HL-60/S4 treated with retinoic acid at 250 ng/mL for 4 days and 3 days (cell line): ENCODE data around the gene RCVRN.

Experiments used
- in situ Hi-C: fragments of 300-500 bp; cut with MboI; formaldehyde crosslinking; loops from 2 replicates; pipeline ENCODE4 v1.7.0; 2022; ENCODE audit warnings: low sequenced_read_pairs

The RCVRN gene

DNA sequence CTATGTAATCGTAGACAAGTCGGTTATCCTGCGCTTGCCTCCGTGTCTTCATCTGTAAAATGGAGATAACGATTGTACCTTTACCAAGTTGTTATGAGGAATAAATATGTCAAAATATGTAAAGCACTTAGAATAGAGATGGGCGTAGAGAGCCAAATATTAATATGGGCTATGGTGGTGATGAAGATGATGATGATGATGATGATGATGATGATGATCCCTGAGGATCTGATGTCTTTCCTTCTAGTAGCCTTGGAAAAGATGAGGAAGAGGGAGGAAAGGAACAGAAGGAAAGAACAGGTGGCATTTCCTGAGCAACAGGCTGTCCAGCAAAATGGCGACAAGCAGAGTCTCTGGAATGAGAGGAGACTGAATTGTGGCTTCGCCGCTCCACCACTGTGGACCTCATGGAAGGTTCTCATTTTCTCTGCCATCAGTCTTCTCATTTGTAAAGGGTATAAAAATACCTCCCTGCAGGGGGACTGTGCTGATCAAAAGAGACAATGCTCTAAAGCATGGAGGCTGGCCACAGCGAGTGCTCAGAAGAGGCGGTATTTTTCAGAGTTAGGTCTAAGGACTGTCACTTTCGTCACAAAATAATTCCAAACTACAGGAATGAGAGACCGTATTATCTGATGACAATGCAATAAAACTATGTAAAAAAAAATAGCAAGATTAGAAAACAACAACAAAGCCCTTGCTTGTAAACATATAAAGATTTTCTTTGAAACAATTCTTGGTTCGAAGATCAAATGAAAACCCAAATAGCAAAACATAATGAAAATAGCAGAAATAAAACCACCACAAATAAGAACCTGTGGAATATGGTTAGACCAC is 17.2 kb upstream of the RCVRN start:
- in situ Hi-C loops, result loop anchor here (25.0 kb wide), 1 partner anchor 690 kb away; no protein-coding TSS in a partner anchor

DNA sequence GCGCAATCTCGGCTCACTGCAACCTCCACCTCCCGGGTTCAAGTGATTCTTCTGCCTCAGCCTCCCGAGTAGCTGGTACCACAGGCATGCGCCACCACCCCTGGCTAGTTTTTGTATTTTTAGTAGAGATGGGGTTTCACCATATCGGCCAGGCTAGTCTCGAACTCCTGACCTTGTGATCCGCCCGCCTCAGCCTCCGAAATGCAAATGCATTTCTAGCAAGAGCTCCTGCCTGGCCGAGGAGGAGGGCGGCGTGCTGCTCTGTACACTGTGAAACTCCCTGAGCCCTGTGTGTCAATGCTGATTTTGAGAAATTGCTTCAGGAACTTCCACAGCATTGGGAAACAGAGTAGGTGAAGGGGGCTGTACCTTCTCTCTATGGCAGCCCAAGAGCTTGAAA is 16.1 kb upstream of the RCVRN start:
- in situ Hi-C loops, result loop anchor here (25.0 kb wide), 1 partner anchor 691 kb away; no protein-coding TSS in a partner anchor

DNA sequence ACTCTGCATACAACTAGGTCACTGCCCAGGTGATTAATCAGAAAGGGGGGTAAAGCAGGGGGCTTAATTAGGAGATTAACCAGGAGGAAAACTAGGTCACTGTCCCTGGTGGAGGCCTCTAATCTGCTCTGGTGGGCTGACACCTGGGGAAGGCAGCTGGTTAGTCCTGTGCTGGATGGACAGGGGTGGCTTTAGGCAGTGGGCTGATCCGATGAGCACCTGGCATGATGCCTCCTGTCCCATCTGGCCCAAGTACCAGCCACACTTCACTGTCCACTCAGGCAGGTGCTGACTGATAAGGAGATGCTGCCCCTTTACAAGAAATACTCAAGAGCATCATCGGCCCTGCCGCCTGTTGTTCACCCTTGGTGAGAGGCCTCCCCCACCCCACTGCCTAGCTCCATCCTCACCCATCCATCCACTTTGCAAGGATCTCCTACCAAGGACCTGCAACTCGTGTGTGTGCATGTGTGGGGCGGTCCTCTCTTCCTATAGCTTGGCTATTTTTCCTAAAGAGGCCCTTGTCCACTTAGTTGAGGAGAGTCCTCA is 13.8 kb upstream of the RCVRN start:
- in situ Hi-C loops, result loop anchor here (25.0 kb wide), 1 partner anchor 693 kb away; no protein-coding TSS in a partner anchor

DNA sequence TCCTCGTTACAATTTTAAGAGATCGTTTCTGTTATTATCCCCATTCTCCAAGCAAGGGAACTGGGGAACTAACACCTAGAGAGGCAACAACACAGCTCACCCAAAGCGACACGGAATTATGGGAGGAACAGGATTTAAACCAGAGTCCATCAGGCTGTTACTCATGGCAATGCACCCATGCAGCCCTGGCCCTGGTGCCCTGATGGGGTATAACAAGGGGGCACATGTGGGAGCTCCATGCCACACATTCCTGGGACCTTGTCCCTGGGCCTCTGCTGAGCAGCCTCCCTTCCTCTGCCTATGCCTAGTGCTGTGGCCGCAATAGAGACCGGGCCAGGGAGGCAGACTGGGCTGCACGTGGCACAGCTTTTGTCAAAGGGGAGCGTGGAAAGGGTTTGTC is 13.3 kb upstream of the RCVRN start:
- in situ Hi-C loops, result loop anchor here (25.0 kb wide), 1 partner anchor 694 kb away; no protein-coding TSS in a partner anchor

DNA sequence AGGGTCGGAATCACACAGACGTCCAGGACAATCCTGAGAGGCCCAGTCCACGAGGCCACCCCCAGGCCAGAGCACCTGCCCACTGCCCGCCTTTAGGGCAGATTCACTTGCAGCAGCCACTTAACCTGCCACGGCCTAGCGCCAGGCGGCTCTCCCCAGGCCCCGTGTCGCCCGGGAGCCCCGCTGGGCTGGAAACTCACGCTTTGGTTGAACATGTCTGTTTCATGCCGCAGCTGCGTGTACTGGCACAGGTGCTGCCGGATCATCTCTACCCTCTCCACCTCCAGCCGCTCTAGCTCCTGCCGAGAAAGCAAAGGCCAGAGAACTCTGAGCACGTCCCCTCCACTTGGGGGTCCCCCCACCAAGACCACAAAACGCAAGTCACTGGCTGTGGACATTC is 12.7 kb upstream of the RCVRN start:
- in situ Hi-C loops, result loop anchor here (25.0 kb wide), 1 partner anchor 694 kb away; no protein-coding TSS in a partner anchor

DNA sequence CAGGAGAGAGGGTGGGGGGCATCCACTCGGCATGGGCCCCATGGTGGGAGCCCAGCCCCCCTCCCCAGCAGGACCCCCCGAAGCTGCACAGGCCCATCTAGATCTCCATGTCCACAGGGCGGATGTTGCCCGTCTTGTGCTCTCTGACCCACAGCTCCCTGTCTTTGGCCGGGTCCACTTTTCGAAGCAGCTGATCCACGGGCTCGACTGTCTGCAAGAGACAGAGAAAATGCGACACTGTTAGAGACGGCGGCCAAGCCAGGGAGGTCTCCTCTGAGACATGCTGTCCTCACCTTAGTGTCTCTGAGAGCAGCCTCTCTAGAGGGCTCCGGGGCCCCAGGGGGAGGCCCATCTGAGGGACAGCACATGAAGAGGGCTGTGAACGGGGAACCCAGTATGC is 12.1 kb upstream of the RCVRN start:
- in situ Hi-C loops, result loop anchor here (25.0 kb wide), 1 partner anchor 695 kb away; no protein-coding TSS in a partner anchor

DNA sequence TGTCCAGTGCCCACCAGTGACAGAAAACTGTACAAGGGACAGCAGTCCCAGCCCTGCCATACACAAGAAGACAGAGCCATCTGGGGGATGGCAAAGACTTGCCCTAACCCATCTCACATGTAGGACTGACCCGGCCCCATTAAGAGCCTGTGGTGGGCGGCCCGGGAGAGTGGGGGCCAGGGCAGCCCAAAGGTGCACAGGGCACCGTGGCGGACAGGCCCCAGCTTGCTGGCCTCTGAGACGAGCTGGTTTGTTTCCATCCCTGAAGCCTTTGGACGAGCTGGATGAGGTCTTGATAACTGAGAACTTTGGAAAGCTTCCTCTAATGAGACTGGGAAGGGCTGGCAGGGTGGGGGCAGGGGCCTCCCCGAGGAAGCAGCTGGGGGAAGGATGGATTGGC is 11.0 kb upstream of the RCVRN start:
- in situ Hi-C loops, result loop anchor here (25.0 kb wide), 1 partner anchor 696 kb away; no protein-coding TSS in a partner anchor

DNA sequence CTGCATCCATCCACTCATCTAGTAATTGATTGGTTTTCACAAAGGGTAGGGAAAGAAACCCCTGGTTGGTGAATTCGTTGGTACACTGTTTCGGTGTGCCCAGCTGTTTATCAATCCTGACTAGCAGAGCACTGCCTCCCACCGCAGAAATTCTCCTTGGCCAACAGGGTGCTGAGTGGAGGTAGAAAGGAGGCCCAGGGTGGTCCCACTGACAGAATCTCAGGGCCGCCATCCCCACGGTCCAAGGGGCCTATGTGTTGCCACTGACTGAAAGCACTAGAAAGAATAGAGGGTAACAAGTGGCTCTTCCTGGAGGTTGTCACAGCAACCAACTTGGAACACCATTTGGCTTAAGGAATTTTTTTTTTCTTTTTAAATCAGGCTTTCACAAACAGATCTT is 8.4 kb upstream of the RCVRN start:
- in situ Hi-C loops, result loop anchor here (25.0 kb wide), 1 partner anchor 699 kb away; no protein-coding TSS in a partner anchor

DNA sequence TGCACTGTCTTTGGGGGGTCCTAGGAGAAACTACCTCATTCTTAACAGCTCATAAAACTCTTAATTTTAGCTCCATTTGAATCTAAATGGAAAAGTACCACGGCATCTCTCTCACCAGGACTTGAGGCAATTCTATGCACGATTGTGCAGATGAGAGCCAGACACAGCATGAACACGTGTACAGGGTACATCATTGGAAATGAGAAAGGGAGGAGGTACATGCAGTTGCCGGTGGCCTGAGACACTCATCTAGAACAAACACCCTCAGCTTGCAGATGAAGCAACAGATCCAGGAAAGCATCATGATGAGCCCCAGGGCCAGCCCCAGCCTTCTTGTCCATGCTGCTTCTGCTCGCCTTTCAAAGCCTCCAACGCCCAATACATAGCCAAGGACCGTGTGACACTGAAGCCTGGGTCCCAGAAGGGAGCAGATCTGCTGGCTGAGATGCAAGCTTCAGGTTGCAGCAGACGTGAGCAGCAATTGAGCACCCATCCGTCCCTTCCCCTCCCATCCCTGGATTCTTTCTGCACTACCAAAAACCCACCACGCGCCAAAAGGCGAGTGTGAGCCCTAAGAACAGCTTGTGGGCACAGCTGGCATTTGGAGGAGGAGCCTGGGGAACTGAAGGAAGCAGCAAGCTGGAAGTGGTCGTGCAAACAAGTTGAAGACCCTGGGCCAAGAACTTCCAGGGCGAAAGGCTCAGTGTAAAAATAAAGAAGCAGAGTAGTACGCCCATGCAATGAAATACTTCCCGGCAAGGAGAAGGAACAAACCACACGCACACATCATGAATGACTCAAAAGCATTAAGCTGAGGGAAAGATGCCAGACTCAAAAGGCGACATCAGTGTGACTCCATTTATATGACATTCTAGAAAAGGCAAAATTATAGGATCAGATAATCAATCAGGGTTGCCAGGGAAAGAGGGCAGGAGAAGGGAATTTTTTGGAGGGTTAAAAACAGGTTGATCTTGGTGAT is 7.3 kb upstream of the RCVRN start:
- in situ Hi-C loops, result loop anchor here (25.0 kb wide), 1 partner anchor 700 kb away; no protein-coding TSS in a partner anchor

DNA sequence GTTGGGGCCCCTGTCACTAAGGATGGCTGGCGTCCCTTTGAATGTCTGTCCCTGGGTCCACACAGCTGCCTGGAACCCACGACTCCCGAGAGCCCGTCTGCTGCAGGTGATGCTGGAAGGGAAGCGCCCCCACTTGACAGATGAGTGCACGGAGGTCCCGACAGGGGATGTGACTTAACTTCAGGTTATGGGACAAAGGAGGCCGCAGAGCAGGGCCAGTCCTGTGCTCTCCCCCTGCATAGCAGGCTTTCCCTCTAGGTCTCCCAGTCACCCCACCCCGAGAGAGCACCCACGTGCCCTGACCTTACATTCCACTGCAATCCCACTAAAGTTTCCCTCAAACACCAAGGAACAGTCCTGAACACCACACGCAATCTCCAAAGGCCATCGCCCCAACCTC is 6.0 kb upstream of the RCVRN start:
- in situ Hi-C loops, result loop anchor here (25.0 kb wide), 1 partner anchor 701 kb away; no protein-coding TSS in a partner anchor

DNA sequence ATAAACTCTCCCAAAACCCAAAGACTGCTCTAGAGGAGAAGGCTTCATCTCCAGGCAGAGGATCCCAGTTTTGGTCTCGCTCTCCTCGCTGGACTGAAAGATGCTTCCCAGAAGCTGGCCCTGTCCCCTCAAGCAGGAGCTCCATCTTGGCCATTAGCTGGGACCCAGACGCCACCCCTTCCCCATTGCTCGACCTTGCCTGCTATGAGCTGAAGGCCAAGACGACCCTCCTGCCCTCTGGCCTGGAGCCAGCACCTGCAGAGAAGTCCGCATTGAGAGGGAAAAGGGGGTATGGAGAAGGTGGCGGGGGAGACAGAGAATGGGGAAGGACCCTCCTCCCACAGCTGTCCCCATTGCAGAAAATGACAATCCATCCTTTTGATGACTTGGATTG is 3.6 kb upstream of the RCVRN start:
- in situ Hi-C loops, result loop anchor here (25.0 kb wide), 1 partner anchor 704 kb away; no protein-coding TSS in a partner anchor

DNA sequence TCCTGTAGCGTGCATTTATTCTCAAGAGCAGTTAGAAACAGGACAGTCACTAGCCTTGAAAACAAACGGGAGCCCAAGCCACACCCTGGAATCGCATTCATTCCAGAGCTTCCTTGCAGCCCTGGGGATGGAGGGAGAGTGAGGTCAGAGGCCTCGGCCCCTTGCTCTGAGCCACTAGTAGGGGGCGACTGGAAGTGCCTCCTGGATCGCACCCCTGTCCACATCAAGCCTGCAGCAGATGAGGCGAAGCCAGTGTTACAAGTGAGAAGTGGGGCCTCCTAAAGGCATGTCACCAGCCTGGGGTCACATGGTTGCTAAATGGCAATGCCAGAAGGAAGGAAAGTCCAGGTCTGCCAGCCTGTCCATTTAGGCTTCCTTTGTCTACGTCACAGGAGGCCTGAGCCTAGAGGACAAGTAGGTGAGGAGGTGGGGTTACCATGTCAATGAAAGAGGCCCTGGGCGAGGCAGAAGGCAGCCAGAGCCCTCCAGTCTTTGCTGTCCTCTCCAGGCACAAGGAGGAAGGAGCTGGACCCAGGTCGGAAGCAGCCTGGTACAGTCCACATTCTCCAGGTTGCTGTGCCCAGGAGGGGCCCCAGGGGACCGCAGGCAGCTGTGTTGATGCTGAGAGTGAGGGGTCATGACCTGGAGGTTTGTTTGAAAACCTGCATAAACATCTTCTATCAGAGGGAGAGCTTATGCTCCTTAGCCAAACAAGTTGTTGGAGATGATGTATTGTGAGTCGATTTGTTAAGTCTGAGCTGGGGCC is 3.0 kb upstream of the RCVRN start:
- in situ Hi-C loops, result loop anchor here (25.0 kb wide), 1 partner anchor 704 kb away; no protein-coding TSS in a partner anchor

DNA sequence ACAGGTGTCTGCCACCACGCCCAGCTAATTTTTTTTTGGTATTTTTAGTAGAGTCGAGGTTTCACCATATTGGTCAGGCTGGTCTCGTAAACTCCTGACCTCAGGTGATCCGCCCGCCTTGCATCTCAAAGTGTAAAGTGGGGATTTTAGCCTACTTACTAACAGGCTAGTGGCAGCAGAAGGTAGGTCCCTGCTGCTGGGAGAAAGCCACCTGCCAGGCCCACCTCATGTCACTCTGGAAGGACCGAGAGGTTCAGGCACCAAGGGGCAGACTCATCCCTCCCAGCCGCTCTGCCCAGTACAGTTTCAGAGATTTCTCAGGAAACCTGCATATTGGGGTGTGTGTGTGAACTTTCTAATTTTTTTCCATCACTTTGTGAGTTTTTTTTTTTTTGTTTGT is 2.1 kb upstream of the RCVRN start:
- in situ Hi-C loops, result loop anchor here (25.0 kb wide), 1 partner anchor 705 kb away; no protein-coding TSS in a partner anchor

DNA sequence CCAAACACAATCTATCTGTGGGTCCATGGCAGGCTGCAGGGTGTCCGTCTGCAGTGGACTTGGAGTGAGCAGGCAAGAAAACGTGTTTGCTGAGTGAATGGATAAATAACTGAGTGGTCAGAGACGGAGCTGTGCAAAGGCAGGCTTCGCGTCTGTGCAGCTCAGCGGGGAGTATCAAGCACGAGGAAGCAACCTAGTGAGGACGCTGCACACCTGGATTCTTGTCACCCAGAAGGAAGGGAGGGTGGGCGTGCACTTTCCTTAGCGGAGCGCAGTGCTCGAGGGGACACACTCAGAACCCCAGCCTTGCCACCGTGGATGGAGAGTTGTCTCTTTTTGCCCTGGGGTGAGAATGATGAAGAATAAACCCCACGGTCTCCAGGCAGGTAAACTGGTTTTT is 1.5 kb upstream of the RCVRN start:
- in situ Hi-C loops, result loop anchor here (25.0 kb wide), 1 partner anchor 706 kb away; no protein-coding TSS in a partner anchor

DNA sequence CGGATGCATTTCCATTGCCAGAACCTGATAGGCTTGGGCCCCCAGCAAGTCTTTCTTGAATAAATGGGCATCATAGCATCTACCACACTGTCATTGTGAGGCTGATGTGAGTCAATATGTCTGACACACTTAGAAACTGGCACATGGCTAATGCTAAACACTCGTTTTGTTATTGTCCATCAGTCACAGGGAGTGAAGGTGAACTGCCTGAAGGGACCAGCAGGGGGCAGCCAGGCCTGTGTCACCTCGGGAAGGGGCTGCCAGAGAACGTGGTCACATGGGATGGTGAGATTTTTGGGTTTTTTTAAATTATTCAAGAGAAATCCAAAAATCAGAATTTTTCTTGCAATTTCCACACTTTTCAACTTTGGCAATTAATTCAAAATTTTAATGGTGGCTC is 831 bp upstream of the RCVRN start:
- in situ Hi-C loops, result loop anchor here (25.0 kb wide), 1 partner anchor 706 kb away; no protein-coding TSS in a partner anchor

DNA sequence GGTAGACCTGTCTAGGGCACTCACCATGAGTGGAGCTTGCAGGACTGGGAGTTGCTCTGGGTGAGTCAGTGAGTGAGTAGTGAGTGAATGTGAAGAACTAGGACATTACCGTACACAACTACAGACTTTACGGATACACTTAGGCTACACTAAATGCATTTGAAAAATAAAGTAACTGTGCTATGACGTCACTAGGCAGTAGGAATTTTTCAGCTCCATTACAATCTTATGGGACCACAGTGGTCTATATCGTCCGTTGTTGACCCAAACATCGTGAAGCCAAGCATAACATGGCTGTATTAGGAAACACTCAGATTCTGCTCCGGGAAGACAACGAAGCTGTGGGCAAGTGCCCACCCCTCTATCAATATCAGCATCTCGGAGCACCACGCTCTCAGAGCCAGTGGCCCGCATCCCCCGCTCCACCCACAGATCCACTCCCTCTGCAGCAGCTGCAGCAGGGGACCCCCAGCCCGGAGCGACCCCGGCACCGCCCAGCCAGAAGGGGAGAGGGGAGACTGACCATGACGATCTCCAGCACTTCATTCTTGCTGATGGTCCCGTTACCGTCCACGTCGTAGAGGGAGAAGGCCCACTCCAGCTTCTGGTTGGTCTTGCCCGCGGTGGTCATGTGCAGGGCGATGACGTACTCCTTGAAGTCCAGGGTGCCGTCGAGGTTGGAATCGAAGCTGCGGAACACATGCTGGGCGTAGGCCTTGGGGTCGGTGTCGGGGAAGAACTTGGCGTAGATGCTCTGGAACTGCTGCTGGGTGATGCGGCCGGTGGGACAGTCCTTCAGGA is 594 bp downstream of the RCVRN start:
- in situ Hi-C loops, result loop anchor here (25.0 kb wide), 1 partner anchor 708 kb away; no protein-coding TSS in a partner anchor

DNA sequence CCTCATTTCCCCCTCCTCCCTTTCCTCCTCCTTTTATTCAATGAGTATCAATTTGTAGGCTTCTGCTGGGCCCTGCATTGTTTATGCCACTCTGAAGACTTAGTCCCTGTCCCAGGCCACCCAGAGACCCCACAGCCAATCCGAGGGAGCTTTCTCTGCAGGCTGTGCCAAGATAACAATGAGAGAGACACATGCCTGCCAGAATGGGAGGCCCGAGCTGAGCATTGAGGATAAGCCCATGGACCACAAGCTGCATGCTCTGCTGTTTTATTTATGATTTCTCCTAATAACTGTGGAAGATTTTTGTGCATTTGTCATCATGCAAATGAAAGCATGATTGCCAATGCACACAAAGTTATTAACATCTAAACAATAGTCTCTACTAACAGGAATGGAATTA is 3.0 kb downstream of the RCVRN start:
- in situ Hi-C loops, result loop anchor here (25.0 kb wide), 1 partner anchor 710 kb away; no protein-coding TSS in a partner anchor

DNA sequence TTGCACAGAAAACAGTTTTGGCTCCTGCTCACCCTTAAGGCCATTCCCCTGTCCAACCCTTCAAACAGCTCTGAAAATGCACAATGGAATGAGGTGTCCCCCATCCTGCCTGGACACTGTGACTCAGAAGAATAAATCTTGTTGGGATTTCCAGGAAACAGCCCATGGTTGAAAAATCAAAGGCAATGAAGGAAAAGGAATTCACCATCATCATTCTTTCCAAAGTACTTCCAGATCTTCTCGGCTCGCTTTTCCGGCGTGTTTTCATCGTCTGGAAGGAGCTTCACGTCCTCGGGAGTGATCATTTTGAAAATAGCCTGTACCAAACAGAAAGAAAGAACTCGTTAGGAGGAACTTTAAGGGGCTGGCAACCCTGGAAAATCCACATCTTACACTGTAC is 4.3 kb downstream of the RCVRN start:
- in situ Hi-C loops, result loop anchor here (25.0 kb wide), 1 partner anchor 712 kb away; no protein-coding TSS in a partner anchor
